B cell (primary cell): Measurements from ENCODE around the gene PTPRM.

Experiments used
- EZH2 ChIP-seq: IDR thresholded peaks from 2 replicates; pipeline ENCODE4 v1.6.1; 2012; ENCODE audit warnings: borderline replicate concordance, low read depth, mild to moderate bottlenecking, moderate library complexity, low read length; ENCODE audit not compliant: insufficient read depth, poor library complexity, severe bottlenecking
- TF ChIP-seq, protein P1 (sequence below): fragments of 200-600 bp; IDR thresholded peaks from one replicate; pipeline ENCODE4 v1.8.0; 2022; ENCODE audit warnings: antibody characterized with exemption, mild to moderate bottlenecking

DNA sequence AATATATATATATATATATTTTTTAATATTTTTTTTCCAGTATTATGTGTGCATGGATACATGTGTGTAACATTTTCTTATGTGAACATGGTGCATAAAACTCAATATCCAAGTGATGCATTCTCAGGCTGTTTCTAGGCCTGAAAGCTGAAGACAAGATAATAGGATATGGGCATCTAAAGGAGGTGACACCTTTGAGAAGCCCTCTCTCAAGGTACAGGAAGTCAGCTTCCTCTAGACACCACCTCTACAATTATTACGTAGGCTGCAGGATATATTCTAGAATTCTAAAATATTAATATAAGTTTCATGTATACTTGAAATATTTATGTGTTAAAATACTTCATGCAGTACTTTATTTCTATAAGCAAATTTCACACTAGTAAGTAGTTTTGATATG, 327.5 kb downstream of the PTPRM start:
- TF ChIP-seq, protein P1, sequence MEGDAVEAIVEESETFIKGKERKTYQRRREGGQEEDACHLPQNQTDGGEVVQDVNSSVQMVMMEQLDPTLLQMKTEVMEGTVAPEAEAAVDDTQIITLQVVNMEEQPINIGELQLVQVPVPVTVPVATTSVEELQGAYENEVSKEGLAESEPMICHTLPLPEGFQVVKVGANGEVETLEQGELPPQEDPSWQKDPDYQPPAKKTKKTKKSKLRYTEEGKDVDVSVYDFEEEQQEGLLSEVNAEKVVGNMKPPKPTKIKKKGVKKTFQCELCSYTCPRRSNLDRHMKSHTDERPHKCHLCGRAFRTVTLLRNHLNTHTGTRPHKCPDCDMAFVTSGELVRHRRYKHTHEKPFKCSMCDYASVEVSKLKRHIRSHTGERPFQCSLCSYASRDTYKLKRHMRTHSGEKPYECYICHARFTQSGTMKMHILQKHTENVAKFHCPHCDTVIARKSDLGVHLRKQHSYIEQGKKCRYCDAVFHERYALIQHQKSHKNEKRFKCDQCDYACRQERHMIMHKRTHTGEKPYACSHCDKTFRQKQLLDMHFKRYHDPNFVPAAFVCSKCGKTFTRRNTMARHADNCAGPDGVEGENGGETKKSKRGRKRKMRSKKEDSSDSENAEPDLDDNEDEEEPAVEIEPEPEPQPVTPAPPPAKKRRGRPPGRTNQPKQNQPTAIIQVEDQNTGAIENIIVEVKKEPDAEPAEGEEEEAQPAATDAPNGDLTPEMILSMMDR = no peak
- TF ChIP-seq EZH2 = no peak
